HG03064 (cell line): ENCODE results near the gene DLL4.

Experiments used
- ATAC-seq: cut with Tn5 transposase; IDR thresholded peaks from one replicate; pipeline ENCODE4 v1.9.1; 2021; ENCODE audit warnings: low read depth; ENCODE audit not compliant: unreplicated experiment

The DLL4 gene

DNA sequence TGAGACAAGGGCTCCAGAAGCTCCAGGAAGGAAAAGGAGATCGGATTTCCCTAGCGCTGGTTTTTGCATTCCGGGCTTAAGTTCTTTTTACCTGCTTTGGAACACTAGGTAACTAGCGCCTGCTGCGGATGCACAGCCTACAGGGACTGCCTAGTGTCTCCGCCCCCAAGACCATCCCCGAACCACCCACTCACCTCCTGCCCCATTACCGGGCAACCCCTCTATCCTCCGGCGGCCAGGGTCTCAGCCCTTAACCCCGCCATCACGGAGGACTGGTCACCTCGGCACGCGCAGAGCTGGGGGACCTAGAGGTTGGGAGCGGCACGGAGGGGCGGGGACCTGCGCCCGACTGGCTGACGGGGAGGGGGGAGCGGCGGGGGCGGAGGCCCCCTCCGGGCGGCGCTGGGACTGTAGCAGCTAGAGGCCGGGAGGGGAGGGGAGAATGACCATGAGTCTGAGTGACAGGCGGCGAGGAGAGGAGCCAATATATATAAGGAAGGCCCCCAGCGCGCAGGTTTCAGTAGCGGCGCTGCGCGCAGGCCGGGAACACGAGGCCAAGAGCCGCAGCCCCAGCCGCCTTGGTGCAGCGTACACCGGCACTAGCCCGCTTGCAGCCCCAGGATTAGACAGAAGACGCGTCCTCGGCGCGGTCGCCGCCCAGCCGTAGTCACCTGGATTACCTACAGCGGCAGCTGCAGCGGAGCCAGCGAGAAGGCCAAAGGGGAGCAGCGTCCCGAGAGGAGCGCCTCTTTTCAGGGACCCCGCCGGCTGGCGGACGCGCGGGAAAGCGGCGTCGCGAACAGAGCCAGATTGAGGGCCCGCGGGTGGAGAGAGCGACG lies at the start of gene DLL4:
DLL4 (plus strand) TSS at position 520 of the 839 bp plus-strand sequence. CDS start 329 bp downstream, outside the sequence.
- ATAC-seq, result no peak

DNA sequence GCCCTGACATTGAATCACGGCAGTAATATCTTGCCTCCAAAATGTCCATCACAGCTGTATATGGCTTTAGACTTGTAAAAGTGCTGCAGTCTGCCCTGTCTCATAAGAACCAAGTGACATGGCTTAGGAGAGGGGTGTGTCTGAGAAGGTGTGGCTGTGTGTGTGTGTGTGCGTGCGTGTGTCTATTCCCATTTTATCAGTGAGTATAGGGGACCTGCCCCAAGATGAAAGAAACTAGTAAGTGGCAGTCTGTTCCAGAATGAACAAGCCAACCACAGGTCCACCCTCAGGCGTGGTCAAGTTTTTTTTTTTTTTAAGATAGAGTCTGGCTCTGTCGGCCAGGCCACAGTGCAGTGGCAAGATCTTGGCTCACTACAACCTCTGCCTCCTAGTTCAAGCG lies 49.5 kb upstream of the DLL4 start:
- no peak for ATAC-seq

DNA sequence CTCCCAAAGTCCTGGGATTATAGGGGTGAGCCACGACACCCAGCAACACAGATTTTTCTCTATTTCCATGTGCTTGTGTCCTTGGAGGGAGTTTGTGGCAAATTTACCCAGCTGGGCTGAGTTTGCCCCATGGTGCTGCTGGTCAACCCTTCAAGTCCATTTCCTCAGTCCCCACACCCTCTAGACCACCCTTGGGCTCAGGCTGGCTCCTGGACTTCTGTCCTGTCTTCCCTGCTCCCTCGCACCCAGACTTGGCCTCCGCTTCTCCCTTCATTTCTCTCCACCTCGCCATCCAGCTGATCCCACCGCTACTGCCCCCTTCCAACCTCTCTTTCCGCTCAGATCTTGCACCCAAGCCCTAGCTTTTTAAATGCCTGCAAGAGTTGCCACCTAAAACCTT lies 47.8 kb upstream of the DLL4 start:
- no peak for ATAC-seq

DNA sequence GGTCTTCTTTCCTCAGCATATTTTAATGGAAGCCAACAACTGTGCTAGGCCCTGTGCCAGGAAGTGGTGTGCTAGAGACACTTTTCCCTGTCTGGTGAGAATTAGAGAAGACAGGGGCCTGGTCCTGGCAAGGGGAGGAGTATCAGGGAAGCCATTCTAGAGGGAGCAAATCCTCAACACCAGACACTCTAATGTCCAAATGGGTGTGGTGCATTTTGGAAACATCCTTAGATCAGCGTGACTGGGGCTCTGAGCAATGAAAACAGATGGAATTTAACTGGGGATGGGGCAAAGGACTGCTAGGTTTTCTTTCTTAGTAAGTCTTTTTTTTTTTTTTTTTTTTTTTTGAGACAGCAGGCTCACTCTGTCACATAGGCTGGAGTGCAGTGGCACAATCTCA lies 42.6 kb upstream of the DLL4 start:
- no peak for ATAC-seq

DNA sequence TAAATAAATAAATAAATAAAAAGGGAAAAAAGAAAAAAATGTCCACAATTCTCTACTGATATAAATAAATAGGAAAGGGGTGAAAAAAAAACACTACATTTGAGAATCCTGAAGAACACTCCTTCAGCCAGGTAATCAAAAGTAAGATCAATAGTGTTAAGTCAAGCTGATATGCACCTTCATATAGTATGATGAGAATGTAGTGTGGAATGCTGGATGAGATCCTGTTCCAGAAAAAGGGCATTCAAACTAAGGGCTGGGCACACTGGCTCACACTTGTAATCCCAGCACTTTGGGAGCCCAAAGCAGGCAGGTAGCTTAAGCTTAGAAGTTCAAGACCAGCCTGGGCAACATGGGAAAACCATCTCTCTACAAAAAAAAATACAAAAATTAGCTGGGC lies 40.0 kb upstream of the DLL4 start:
- no peak for ATAC-seq

DNA sequence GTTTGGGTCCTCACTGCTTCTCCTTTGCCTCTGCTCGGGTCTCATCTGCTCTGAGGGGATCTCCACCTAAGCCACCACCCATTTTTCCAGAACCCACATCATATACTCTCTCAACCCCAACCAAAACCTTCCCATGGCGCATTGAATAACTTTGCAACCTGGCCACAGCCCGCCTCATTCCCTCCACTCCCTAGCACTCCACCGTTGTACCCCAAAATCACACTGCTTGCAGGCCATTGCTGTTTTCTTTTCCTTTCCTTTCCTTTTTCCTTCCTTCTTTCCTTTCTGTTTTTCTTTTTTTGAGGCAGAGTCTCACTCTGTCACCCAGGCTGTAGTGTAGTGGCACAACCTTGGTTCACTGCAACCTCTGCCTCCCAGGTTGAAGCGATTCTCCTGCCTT lies 38.0 kb upstream of the DLL4 start:
- ATAC-seq, result no peak

DNA sequence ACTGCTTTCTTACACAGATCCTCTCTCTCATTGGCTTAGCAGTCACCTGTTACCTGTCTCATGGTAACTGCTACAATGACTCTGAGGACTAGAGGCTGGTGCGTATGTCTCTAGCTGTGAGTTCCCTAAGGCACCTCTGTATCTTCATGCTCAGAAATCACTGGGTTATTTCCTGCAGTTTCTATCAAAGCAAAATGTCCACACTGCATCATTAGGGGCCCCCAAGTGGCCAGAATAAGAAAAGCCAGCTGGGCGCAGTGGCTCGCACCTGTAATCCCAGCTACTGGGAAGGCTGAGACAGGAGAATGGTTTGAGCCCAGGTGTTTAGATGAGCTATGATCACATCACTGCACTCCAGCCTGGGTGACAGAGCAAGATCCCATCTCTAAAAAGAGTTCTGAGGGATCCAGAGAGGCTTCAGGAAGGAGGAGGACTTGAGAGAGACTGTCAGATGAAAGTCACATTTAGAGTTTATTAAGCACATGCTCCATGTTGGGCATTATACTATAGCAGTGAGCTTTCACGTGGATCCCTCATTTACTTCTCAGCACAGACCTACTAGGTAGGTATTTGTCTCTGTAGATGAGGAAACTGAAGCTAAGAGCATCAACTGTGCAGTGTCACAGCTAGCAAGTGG lies 37.2 kb upstream of the DLL4 start:
- ATAC-seq, result no peak

DNA sequence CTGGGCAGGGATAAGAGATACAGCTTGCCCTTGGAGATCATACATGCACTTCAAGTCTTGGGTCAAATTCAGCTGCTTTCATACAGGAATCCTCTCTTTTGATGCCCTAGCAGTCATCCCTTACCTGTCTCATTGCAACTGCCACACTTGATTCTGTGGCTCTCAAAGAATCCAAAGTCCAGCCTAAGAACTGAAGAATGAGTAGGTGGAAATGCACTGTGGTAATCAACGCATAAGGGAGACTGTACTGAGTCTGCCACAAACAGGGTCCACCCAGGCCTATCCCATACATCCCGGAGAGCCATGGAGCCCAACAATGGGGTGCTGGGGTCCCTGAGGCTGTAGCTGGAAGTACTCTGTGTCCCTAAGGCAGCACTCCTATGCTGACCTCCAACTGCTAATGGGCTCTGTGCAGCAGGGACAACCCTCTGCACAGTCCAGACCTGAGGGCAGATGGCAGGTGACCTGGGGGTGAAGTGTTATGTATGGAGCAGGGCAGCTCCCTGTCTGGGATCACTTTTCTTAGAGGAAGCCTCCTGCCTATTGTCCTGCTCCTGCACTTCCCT lies 36.6 kb upstream of the DLL4 start:
- no peak for ATAC-seq

DNA sequence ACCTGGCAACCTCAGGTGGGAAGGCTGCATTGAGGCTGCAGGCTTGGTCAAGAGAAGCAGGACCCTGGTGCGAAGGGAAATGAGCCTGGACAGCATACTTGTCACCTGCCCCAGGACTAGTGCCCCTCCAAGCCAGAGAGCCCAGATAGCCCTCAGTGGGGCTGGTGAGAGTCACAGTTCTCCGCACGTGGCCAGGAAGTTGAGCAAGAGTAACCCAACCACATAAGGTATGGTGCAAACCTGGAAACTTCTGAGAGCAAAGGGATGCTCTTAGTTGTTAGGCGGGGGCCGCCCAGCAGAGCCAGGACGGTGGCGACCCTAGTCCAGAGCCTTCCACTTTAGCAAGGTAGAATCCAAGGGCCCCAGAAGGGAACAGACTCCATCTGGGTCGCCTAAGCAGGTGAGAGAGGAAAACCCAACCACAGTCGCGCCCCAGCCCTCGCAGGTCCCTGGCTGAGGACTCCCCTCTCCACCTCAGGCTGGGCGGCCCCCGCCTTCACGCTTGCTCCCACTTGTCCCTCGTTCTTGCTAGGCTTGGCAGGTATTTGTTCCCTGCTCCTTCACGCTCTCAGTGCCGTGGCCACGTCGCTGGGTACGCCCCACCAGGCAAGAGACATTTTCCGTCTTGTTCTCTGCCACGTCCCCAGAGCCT lies 36.0 kb upstream of the DLL4 start:
- no peak for ATAC-seq

DNA sequence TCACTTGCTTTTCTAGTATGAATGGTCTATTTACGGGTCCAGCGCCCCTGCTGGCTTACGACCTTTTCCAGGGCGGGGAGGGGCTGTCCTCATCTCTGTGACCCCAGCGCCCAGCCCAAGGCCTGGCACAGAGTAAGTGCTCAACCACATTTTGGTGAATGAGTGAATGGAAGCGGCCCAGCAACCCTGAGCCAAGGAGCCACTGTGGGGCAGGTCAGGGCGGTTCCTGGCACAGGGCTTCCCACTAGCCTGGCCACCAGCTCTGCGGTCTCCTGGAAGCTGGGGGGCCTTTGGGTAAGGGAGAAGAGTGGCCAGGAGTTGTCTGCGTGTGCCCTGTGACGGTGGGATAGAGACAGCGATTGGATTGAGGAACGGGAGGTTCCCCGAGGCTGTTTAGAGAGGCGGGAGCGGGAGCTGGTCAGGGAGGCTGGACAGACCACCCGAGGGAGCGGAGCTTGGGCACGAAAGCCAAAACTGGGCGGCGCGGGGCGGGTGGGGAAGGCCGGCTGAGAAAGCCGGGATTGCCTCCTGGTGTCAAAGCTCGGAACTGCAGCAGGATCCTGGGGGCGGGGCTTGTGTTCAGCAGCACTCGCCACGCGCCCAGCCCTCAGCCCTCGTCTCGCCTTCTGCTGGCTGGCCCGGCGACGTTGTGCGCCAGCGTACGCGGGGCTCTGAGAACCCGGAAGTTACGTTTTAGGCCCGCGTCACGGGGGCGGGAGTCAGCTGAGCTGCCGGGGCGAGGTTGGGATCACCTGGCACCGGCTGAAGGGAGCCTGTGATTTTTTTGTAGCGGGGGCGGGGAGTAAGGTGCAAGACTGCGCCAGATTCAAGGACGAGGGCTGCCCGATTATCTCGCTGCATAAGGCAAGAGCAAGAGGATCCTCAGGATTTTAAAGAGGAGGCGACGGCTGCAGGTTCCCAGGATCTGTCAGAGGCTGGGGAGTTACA lies 35.1 kb upstream of the DLL4 start, which contains the start of gene VPS18:
VPS18 (plus strand) TSS at position 718 of the 948 bp plus-strand sequence. CDS start 319 bp downstream, outside the sequence.
- peak; percentile 76 for ATAC-seq

DNA sequence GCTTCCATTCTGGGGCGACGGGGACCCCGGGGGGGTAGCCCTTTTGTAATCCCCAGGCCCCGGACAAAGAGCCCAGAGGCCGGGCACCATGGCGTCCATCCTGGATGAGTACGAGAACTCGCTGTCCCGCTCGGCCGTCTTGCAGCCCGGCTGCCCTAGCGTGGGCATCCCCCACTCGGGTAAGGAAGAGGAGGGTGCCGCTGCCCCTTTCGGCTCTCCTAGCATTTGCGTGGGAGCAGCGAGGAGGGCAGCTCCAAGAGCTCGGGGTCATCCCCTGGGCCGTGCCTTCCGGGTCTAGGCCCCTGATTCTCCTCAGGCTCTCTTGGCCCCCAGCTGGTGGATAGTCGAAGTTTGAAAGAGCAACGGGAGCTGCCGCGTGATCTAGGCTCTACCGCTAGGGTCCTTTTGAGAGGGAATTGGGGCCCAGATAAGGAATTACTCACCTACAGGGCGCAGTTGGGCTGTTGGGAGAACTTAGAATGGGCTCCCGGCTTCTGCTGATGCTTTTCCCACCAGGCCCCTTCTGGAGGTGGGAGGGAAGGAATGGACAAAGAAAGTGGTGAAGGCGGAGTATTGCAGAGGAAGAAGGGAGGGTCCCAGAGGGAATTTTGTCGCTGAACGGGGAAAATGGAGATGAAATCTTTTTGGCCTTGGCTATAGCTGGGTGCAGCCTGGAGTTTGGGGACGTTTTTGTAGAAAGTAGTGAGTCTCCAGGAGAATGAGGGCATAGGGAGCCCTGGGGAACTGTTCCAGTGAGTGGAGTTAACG lies 34.3 kb upstream of the DLL4 start:
- no peak for ATAC-seq

DNA sequence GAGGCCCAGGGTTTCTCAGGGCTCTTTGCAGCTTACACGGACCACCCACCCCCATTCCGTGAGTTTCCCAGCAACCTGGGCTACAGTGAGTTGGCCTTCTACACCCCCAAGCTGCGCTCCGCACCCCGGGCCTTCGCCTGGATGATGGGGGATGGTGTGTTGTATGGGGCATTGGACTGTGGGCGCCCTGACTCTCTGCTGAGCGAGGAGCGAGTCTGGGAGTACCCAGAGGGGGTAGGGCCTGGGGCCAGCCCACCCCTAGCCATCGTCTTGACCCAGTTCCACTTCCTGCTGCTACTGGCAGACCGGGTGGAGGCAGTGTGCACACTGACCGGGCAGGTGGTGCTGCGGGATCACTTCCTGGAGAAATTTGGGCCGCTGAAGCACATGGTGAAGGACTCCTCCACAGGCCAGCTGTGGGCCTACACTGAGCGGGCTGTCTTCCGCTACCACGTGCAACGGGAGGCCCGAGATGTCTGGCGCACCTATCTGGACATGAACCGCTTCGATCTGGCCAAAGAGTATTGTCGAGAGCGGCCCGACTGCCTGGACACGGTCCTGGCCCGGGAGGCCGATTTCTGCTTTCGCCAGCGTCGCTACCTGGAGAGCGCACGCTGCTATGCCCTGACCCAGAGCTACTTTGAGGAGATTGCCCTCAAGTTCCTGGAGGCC lies 29.5 kb upstream of the DLL4 start:
- ATAC-seq, result no peak

DNA sequence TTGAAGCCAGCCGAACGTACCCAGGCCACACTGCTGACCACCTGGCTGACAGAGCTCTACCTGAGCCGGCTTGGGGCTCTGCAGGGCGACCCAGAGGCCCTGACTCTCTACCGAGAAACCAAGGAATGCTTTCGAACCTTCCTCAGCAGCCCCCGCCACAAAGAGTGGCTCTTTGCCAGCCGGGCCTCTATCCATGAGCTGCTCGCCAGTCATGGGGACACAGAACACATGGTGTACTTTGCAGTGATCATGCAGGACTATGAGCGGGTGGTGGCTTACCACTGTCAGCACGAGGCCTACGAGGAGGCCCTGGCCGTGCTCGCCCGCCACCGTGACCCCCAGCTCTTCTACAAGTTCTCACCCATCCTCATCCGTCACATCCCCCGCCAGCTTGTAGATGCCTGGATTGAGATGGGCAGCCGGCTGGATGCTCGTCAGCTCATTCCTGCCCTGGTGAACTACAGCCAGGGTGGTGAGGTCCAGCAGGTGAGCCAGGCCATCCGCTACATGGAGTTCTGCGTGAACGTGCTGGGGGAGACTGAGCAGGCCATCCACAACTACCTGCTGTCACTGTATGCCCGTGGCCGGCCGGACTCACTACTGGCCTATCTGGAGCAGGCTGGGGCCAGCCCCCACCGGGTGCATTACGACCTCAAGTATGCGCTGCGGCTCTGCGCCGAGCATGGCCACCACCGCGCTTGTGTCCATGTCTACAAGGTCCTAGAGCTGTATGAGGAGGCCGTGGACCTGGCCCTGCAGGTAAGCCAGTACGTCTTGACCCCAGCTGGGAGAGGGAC lies 28.7 kb upstream of the DLL4 start:
- no peak for ATAC-seq

DNA sequence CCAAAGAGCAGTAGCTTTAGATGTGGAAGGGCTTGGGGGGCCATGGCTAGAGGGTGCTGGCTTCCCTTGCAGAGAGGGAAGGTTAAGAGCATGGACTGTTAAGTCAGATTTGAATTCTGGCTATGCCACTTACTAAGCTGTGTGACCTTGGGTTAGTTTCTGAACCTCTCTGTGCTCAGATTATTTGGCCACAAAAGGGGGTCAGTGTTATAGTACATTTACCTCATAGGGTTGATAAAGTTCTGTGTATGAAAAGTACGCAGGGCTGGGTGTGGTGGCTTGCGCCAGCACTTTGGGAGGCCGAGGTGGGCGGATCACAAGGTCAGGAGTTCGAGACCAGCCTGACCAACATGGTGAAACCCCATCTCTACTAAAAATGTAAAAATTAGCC lies 28.1 kb upstream of the DLL4 start:
- no peak for ATAC-seq

DNA sequence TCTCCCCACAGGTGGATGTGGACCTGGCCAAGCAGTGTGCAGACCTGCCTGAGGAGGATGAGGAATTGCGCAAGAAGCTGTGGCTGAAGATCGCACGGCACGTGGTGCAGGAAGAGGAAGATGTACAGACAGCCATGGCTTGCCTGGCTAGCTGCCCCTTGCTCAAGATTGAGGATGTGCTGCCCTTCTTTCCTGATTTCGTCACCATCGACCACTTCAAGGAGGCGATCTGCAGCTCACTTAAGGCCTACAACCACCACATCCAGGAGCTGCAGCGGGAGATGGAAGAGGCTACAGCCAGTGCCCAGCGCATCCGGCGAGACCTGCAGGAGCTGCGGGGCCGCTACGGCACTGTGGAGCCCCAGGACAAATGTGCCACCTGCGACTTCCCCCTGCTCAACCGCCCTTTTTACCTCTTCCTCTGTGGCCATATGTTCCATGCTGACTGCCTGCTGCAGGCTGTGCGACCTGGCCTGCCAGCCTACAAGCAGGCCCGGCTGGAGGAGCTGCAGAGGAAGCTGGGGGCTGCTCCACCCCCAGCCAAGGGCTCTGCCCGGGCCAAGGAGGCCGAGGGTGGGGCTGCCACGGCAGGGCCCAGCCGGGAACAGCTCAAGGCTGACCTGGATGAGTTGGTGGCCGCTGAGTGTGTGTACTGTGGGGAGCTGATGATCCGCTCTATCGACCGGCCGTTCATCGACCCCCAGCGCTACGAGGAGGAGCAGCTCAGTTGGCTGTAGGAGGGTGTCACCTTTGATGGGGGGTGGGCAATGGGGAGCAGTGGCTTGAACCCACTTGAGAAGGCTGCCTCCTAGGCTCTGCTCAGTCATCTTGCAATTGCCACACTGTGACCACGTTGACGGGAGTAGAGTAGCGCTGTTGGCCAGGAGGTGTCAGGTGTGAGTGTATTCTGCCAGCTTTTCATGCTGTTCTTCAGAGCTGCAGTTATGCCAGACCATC lies 26.3 kb upstream of the DLL4 start:
- ATAC-seq, result no peak

DNA sequence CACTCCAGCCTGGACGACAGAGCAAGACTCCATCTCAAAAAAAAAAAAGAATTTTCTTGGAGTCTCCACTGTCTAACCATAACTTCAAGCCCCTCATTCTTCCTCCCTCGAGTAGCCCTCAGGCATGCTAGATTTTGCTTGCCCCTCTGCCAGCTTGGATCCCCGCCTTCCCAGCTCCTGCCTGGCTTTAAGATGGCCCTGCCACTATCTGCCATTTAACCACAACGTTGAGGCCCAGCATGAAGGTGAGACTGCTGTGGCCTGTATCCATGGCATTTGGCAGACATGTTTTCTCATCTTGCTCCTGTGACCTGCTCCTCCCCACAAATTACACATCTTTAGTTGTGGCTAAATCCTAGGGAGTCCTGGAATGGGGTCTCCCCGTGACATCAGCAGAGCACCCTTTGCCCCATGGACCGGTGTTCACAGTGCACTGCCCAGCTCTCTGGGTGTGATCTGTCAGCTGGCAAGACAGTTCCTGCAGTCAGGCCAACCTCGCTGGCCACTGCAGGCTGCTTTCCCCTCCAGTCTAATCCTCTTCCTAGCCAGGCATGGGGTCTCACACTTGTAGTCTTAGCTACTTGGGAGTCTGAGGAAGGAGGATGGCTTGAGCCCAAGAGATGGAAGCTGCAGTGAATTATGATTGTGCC lies 24.5 kb upstream of the DLL4 start:
- ATAC-seq, result no peak
